KOPT-K1 (cell line): Measurements from ENCODE around the gene SNX1.

Experiments used
- H3K27ac ChIP-seq: fragments of 200-600 bp; sonication (generic); 2 replicates; pipeline ENCODE4 v1.5.1; 2016; ENCODE audit warnings: antibody characterized with exemption, mild to moderate bottlenecking, low read depth, low read length; ENCODE audit not compliant: poor library complexity, severe bottlenecking
- H3K36me3 ChIP-seq: fragments of 200-600 bp; sonication (generic); 2 replicates; pipeline ENCODE4 v1.5.1; 2017; ENCODE audit warnings: antibody characterized with exemption, mild to moderate bottlenecking, low read length, moderate library complexity; ENCODE audit not compliant: insufficient read depth
- H3K9me3 ChIP-seq: fragments of 200-600 bp; sonication (generic); 2 replicates; pipeline ENCODE4 v1.5.1; 2017; ENCODE audit warnings: antibody characterized with exemption, low read length, mild to moderate bottlenecking; ENCODE audit not compliant: insufficient read depth, poor library complexity, severe bottlenecking

The SNX1 gene

GRCh38 chr15:64122444-64122843 lies 26.7 kb downstream of the SNX1 start:
- H3K36me3 ChIP-seq: peaks cover 95% of the 10 kb centered on the region
- H3K27ac ChIP-seq: no peak overlapping the region
- H3K9me3 ChIP-seq: no peaks in the 10 kb centered on the region

GRCh38 chr15:64122936-64123351 lies 27.2 kb downstream of the SNX1 start:
- H3K9me3 ChIP-seq: no peaks in the 10 kb centered on the region
- no peak overlapping the region for H3K27ac ChIP-seq
- peaks cover 95% of the 10 kb centered on the region for H3K36me3 ChIP-seq

GRCh38 chr15:64125978-64126377 lies 30.2 kb downstream of the SNX1 start:
- H3K27ac ChIP-seq: no peak overlapping the region
- H3K36me3 ChIP-seq: peaks cover 95% of the 10 kb centered on the region
- H3K9me3 ChIP-seq: no peaks in the 10 kb centered on the region

- Histone ChIP-seq H3K36me3 (peaks cover 95% of the 10 kb centered on the region), H3K9me3 (no peaks in the 10 kb centered on the region), H3K27ac (no peak overlapping the region)
Measured at GRCh38 chr15:64127521-64128270, 31.9 kb downstream of the SNX1 start.

GRCh38 chr15:64130159-64130558 lies 34.4 kb downstream of the SNX1 start:
- Histone ChIP-seq H3K9me3 (no peaks in the 10 kb centered on the region), H3K27ac (no peak overlapping the region), H3K36me3 (peaks cover 96% of the 10 kb centered on the region)

GRCh38 chr15:64131547-64131946 lies 35.8 kb downstream of the SNX1 start:
- Histone ChIP-seq H3K9me3 (no peaks in the 10 kb centered on the region), H3K36me3 (peaks cover 94% of the 10 kb centered on the region), H3K27ac (no peak overlapping the region)

- H3K36me3 ChIP-seq: peaks cover 94% of the 10 kb centered on the region
- no peaks in the 10 kb centered on the region for H3K9me3 ChIP-seq
- no peak overlapping the region for H3K27ac ChIP-seq
Measured at GRCh38 chr15:64132217-64132616, 36.4 kb downstream of the SNX1 start.

GRCh38 chr15:64133623-64134344 lies 38.0 kb downstream of the SNX1 start:
- Histone ChIP-seq H3K27ac (no peak overlapping the region), H3K36me3 (peaks cover 93% of the 10 kb centered on the region)

GRCh38 chr15:64134345-64134829 lies 38.6 kb downstream of the SNX1 start:
- no peak overlapping the region for H3K27ac ChIP-seq

More at GRCh38 chr15:64133623-64134344, 38.0 kb downstream of the SNX1 start:
- H3K9me3 ChIP-seq: no peaks in the 10 kb centered on the region

GRCh38 chr15:64136347-64136746 lies 40.6 kb downstream of the SNX1 start:
- Histone ChIP-seq H3K9me3 (no peaks in the 10 kb centered on the region), H3K36me3 (peaks cover 73% of the 10 kb centered on the region), H3K27ac (no peak overlapping the region)

More at GRCh38 chr15:64134345-64134829, 38.6 kb downstream of the SNX1 start:
- Histone ChIP-seq H3K36me3 (peaks cover 88% of the 10 kb centered on the region), H3K9me3 (no peaks in the 10 kb centered on the region)

- Histone ChIP-seq H3K27ac (no peak overlapping the region), H3K9me3 (no peaks in the 10 kb centered on the region), H3K36me3 (peaks cover 72% of the 10 kb centered on the region)
Measured at GRCh38 chr15:64137226-64137833, 41.5 kb downstream of the SNX1 start.

GRCh38 chr15:64138331-64138941 lies 42.7 kb downstream of the SNX1 start:
- Histone ChIP-seq H3K9me3 (no peaks in the 10 kb centered on the region), H3K36me3 (peaks cover 71% of the 10 kb centered on the region), H3K27ac (no peak overlapping the region)

GRCh38 chr15:64141798-64142512 lies 46.2 kb downstream of the SNX1 start:
- H3K9me3 ChIP-seq: no peaks in the 10 kb centered on the region
- H3K36me3 ChIP-seq: peaks cover 53% of the 10 kb centered on the region
- H3K27ac ChIP-seq: no peak overlapping the region

GRCh38 chr15:64143276-64143675 lies 47.5 kb downstream of the SNX1 start:
- Histone ChIP-seq H3K36me3 (peaks cover 41% of the 10 kb centered on the region), H3K9me3 (no peaks in the 10 kb centered on the region), H3K27ac (no peak overlapping the region)
